HFF-Myc (cell line): Measurements from ENCODE around the gene SULT2B1.

Experiments
- DNase-seq: peaks from one replicate; pipeline ENCODE4 v3.0.0-alpha.2; 2011; ENCODE audit warnings: low read depth; ENCODE audit errors: extremely low read depth
- H3K4me3 ChIP-seq: replicated peaks from 2 replicates; pipeline ENCODE4 v1.5.1; 2011; ENCODE audit warnings: low read depth, mild to moderate bottlenecking, control low read depth, low read length
- TF ChIP-seq, protein P1 (sequence below): IDR thresholded peaks from 2 replicates; pipeline ENCODE4 v1.5.1; 2012; ENCODE audit warnings: mild to moderate bottlenecking, low read depth, low read length, control low read depth; ENCODE audit errors: missing control alignments

SULT2B1 gene

GRCh38 chr19:48598996-48599700, 47.2 kb downstream of the SULT2B1 start:
- no peak for DNase-seq
- TF ChIP-seq, protein P1, sequence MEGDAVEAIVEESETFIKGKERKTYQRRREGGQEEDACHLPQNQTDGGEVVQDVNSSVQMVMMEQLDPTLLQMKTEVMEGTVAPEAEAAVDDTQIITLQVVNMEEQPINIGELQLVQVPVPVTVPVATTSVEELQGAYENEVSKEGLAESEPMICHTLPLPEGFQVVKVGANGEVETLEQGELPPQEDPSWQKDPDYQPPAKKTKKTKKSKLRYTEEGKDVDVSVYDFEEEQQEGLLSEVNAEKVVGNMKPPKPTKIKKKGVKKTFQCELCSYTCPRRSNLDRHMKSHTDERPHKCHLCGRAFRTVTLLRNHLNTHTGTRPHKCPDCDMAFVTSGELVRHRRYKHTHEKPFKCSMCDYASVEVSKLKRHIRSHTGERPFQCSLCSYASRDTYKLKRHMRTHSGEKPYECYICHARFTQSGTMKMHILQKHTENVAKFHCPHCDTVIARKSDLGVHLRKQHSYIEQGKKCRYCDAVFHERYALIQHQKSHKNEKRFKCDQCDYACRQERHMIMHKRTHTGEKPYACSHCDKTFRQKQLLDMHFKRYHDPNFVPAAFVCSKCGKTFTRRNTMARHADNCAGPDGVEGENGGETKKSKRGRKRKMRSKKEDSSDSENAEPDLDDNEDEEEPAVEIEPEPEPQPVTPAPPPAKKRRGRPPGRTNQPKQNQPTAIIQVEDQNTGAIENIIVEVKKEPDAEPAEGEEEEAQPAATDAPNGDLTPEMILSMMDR, result no peak
- no peak overlapping the region for H3K4me3 ChIP-seq

DNA sequence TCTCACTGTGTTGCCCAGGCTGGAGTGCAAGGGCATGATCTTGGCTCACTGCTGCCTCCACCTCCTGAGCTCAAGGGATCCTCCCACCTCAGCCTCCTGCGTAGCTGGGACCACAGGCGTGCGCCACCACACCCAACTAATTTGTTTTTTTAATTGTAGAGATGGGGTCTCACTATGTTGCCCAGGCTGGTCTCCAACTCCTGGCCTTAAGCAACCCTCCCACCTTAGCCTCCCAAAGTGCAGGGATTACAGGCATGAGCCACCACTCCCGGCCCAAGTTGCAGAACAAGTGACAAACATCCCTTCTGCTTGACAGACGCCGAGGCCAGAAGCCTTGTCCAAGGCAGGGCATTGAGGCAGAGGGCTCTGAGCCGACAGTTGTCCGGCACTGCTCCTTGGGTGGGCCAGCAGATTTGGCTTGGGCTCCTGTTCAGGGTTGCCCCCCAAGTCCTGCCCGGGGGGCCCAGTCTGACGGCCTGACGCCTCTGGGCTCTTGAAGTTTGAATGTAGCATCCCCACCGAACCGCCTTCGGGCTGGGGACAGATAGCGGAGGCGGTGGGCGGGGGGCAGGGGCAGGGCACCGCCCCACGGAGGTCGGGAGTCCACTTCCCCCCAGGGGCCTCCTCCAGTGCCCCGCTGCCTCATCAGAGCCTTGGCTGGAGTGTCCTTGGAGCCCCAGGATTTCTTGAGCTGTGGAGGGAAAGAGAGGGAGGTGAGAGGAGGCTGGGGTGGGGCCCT, 48.9 kb downstream of the SULT2B1 start:
- TF ChIP-seq, protein P1, result no peak
- DNase-seq, result no peak
- H3K4me3 ChIP-seq, result no peak overlapping the region

DNA sequence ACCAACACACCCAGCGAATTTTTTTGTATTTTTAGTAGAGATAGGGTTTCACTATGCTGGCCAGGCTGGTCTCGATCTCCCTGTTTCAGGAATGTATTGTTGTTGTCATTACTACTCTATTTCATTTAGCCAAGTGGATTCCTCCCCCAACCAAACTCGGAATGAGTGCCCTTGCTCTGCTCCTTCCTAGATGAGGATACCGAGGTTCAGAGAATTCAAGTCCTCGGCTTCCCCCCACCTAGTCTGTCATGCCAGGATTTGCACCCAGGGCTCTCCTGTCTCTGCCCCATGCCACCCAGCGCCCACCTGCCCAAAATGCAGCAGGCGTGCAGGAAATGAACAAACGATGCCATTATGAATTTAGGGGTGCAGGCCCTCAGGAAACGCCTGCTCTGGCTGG, 51.0 kb downstream of the SULT2B1 start:
- no peak for DNase-seq
- TF ChIP-seq, protein P1, result no peak
- no peak overlapping the region for H3K4me3 ChIP-seq

DNA sequence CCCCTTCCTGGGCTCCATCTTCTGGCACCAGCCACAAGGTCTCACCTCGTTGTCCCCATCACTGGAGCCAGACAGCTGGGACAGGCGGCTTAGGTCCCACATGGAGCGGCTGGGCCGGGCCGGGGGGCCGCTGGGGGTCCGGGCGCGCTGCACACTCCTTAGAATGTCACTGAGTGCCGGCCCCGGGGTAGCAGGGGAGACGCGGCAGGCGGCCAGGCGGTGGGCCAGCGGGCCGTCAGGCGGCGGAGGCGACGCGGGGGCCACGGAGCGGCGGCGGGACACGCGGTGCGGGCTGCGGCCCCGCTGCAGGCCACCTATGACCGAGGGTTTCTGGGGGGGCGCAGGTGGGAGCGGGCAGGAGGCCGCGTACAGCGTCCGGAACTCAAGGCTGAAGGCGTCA, 51.5 kb downstream of the SULT2B1 start:
- DNase-seq, result no peak
- H3K4me3 ChIP-seq, result no peak overlapping the region
- TF ChIP-seq, protein P1, result no peak

- TF ChIP-seq, protein P1, result no peak
- H3K4me3 ChIP-seq, result no peak overlapping the region
- no peak for DNase-seq
These were observed 51.9 kb downstream of the SULT2B1 start for GRCh38 chr19:48603850-48604249.

DNA sequence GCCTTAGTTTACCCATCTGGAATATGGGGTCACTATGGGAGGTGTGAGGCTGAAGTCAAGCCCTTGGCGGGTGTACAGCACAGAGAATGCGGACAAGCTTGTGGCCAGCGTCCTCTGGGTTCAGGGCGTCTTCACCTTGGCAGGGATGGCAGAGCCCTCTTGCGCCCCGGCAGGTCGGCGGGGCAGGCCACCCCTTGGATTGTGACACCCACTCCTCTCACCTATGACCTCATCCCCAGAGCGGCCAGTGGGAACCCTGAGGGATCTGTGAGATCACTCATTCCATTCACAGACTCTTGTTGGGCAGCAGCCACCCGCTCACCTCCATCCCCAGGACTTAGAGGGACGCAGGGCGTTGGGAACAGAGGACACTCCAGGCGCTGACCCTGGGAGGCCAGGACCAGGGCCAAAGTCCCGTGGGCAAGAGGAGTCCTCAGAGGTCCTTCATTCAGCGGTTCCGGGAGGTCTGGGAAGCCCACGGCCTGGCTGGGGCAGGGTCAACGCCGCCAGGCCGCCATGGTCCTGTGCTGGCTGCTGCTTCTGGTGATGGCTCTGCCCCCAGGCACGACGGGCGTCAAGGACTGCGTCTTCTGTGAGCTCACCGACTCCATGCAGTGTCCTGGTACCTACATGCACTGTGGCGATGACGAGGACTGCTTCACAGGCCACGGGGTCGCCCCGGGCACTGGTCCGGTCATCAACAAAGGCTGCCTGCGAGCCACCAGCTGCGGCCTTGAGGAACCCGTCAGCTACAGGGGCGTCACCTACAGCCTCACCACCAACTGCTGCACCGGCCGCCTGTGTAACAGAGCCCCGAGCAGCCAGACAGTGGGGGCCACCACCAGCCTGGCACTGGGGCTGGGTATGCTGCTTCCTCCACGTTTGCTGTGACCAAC, 54.7 kb downstream of the SULT2B1 start, which contains the start of gene SPACA4:
SPACA4 (plus strand) TSS at position 280 of the 896 bp plus-strand sequence; CDS start at position 517, 237 bp downstream.
- DNase-seq, result no peak
- no peak within 1 kb of the TSS for H3K4me3 ChIP-seq
- TF ChIP-seq, protein P1, result no peak
